Stimulated activated CD8-positive, alpha-beta memory T cell treated with anti-CD3 and anti-CD28 coated beads, Interleukin-12 subunit alpha, Interleukin-12 subunit beta, amount 100 ng/mL, for 24 hours (primary cell): ENCODE data around the gene KRTAP4-11.
"Not testable (repeated sequence)": the region's sequence is repeated elsewhere in the genome, so short reads cannot be mapped to it uniquely, and the experiment has no call there.

Experiments
- DNase-seq: peaks from one replicate; pipeline ENCODE4 v3.0.0-alpha.2; 2020; ENCODE audit errors: extremely low read depth

Gene KRTAP4-11

DNA sequence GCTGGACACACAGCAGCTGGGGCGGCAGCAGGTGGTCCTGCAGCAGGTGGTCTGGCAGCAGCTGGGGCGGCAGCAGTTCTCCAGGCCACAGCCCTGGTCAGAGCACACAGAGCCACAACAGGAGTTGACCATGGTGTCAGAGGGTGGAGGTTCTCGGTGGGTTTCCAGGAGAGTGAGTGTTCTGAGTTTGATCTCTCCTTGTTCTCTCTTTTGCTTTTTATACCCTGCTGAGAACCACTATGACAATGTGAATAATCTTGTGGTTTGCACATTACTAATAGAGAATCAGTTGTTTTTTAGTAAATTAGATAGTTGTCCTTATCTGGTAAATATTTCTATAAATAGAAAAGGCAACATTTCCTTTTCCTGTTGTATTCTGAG lies 5.8 kb upstream of the KRTAP4-11 start, which contains the start of gene KRTAP4-12:
Gene KRTAP4-12 (minus strand): TSS at position 192 of the 381 bp plus-strand sequence. CDS start 60 bp downstream, at position 132.
- DNase-seq, result not testable (repeated sequence)

DNA sequence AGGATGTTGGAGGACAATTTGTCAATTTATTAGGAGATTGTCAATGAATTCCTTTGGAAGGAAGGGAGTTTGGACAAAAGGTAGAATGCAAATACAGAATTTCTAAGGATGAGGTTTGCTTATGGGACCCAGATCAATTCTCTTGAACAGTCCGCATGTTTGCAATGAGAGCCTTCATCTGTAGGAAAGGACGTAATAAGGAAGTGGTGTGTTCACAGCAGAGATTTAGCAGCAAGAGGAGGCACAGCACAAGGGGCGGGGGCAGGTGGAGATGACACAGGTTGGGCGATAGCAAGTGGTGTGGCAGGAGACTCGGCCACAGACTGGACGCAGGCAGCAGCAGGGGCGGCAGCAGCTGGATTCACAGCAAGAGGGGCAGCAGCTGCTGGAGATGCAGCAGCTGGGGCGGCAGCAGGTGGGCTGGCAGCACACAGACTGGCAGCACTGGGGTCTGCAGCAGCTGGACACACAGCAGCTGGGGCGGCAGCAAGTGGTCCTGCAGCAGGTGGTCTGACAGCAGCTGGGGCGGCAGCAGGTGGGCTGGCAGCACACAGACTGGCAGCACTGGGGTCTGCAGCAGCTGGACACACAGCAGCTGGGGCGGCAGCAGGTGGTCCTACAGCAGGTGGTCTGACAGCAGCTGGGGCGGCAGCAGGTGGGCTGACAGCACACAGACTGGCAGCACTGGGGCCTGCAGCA lies 5.3 kb upstream of the KRTAP4-11 start:
- DNase-seq, result not testable (repeated sequence)

DNA sequence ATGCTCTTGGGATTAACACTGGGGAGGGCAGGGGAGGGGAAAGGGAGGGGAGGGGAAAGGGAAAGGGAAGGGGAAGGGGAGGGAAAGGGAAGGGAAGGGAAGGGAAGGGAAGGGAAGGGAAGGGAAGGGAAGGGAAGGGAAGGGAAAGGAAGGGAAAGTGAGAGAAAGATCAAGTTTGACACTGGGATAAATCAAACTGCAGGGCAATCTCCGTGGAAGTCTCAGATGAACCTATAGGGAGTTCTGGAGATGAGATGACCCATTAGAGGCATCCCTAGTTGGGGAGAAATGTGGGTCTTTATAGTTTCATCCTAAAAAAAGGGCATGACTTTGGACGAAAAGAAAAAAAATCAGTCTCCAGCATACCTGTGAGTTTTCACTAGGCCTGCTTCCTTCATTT lies 3.6 kb upstream of the KRTAP4-11 start:
- DNase-seq, result no peak

DNA sequence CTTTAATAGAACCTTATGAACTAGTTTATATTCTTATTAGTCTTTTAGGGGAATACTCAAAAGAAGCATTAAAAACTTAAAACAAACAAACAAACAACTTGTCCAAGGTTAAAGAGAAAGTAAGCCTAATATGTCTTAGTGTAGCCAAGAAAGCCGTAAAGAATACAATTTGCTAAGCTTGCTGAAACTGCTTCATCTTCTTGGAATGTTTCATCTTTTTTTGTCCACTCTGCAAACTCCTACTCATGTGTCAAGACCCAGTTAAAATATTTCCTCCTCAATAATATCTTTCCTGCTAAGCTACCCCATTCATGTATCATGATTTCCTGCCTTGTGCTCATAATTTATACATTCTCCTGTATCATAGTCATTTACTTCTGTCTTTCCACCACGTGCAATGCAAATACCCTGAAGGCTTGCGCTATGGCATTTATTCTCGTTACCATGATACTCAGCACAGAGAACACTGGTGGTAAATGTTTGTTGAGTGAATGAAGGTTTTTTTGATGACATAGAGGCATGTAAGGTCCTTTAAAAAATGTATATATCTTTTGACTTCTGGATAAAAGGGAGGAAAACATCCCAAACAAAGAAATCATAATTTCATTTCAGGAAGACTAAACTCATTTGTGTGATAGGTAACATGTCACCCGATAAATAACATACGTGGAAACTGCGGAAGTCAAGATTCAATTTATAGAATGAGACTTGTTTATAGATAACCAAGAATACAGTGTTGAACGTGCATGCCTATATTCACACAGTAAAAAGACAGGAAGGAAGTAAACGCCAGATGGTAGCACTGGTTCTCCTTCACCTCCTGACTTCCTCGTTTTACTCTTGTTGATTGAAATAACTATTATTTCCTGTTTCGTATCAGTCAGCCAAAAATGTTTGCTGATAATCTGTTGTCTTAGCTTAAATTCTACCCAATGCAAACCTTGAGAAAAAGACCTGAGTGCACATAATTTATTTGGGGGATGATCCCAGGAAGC lies 1.8 kb upstream of the KRTAP4-11 start:
- not testable (repeated sequence) for DNase-seq

DNA sequence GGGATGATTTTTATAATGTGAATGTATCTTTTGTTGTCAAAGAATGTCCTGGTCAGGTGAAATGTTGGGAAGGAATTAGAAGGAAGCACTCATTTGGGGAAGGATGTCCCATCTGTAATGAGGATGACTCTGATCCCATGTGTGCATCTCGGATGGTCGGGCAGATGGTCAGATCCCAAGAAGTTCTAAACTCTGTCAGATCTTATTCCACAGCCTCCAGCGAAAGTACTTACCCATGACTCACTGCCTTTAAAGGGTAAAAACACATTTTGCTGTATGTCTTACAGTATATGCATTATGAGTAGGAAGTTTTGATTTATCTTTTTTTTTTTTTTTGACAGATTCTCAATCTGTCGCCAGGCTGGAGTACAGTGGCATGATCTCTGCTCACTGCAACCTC lies 548 bp upstream of the KRTAP4-11 start:
- DNase-seq, result no peak

DNA sequence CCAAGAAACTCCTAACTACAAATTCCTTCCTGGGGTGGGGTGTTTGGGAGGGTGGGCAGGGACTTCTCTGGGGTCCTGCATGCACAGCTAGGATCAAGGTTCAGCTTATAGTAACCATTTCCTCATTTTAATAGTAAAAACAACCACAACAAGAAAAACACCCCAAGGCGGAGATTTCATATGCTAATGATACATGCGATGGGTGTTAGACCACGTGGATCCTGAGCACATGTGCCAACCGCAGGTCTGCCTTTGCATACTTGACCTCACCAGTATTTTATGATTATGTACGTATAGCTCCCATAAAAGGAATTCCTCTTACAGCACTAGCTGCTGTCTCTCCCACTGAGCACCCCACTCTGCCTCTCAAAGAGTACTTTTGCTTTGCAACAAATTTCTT lies 1.9 kb downstream of the KRTAP4-11 start:
- DNase-seq, result no peak

DNA sequence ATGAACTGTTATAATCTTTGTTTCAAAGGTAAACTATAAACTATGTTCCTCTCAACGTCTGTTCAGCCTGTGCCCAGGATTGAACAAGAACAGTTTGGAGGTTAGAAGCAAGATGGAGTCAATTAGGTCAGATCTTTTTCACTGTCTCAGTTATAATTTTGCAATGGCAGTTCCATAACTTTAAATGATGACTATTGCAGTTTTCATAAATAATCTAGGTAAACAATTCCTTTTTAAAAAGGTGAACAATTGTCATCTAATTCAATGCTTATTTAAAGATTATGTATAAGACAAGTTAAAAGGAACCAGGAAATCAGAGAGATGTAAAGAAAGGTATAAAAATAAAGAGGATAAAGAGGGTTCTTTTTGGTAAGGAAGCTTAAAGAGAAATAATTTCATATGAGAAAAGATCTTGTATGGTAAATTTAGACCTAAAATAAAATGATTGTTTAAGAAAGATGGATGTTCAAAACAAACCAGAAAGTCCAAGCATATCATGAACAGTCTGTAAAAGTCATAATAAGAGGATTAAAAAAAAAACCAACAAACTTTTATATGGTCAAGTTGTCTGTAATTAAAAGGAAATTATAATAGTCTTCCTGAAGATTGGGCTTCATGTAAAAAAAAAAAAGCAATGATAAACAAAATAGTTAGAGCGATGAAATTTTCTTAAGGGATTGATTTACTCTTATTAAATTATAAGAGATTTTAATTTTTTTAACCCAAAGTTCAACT lies 6.9 kb downstream of the KRTAP4-11 start:
- no peak for DNase-seq

DNA sequence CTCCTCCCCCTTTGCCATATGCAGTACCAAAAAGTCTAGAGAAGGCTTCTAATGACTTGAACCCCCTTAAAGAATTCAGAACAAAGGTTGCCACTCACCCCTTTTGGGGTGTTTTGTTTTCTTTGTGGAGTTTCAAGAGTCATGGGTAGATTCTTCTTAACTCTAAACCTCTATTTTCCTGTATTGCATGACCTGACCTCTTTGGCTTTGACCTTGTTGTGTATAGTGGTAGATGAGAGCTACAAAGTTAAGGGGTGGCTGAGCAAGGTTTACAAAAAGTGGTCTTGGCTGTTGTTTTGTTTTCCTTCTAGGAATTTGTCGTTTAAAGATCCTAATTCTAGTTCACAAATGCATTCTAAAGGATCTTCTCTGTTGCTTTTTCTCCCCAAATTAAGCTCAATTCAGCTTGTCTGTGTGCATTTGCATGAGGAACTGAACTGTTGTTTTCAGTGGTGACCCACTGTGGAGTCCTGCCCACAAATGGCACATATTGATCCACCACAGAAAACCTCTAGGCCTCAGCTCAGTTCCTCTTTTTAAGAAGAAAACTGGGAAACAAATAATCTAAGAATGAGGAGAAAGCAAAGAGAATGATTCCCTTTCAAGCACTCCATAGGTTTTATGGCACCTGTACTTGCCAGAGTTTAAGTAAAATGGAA lies 9.3 kb downstream of the KRTAP4-11 start:
- not testable (repeated sequence) for DNase-seq

DNA sequence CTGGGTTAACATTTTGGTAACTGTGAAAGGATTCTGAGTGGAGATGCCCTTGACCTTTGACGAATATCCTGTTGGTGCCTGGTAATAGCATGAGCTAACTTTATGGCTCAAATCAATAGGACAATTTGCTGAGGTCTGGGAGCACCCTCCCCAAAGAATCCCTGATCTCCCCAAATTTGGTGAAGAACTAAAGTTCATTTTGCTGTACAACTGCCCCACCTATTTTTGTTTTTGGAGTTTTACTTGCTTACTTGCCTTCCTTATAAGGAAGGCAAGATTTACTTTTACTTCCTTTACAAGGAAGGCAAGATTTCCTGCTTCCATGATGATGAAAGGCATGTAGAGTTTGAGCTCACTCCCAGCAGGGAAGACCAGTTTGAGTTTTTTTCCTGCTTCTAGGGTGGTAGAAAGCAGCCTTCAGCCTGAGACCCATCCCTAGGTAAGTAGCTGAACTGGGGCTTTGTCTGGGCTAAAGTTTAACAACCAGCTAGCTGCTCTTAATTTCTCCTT lies 10.2 kb downstream of the KRTAP4-11 start:
- DNase-seq, result no peak

DNA sequence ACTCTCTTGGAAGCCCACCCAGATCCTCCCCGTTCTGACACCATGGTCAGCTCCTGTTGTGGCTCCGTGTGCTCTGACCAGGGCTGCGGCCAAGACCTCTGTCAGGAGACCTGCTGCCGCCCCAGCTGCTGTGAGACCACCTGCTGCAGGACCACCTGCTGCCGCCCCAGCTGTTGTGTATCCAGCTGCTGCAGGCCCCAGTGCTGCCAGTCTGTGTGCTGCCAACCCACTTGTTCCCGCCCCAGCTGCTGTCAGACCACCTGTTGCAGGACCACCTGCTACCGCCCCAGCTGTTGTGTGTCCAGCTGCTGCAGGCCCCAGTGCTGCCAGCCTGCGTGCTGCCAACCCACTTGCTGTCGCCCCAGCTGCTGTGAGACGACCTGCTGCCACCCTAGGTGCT lies 12.8 kb downstream of the KRTAP4-11 start, which contains the start of gene KRTAP4-9:
Gene KRTAP4-9 (plus strand): TSS at position 43 of the 400 bp plus-strand sequence. CDS start 0 bp downstream, at position 43.
- DNase-seq, result not testable (repeated sequence)

DNA sequence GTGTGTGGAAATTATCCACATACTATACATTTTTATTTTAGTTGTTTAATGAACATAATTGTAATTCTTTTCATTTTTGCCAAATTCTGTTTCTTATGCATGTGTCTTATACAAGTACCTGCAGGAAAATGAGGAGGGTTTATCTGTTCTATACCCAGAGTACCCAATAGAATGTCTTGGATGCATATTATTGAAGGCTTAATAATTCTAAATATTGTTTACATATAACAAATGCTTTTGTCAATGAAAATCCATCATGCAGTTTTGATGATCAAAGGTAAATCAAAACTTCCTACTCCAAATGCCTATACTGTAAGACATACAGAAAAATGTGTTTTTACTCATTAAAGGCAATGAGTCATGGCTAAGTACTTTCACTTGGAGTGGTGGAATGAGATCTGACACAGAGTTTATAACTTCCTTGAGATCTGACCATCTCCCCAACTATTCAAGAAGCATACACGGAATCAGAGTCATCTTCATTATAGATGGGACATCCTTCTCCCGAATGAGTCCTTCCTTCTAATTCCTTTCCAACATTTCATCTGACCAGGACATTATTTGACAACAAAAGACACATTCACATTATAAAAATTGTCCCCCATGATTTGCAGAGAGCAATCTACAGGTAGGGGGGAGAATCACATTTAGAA lies 13.7 kb downstream of the KRTAP4-11 start:
- DNase-seq, result not testable (repeated sequence)

DNA sequence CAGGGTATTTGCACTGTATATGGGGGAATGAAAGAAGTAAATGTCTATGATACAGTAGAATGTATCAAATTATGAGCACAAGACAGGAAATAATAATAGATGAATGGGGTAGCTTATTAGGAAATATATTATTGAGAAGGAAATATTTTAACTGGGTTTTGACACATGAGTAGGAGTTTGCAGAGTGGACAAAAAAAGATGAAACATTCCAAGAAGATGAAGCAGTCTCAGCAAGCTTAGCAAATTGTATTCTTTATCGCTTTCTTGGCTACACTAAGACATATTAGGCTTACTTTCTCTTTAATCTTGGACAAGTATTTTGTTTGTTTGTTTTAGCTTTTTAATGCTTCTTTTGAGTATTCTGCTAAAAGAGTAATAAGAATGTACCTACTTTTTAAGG lies 14.3 kb downstream of the KRTAP4-11 start:
- no peak for DNase-seq

DNA sequence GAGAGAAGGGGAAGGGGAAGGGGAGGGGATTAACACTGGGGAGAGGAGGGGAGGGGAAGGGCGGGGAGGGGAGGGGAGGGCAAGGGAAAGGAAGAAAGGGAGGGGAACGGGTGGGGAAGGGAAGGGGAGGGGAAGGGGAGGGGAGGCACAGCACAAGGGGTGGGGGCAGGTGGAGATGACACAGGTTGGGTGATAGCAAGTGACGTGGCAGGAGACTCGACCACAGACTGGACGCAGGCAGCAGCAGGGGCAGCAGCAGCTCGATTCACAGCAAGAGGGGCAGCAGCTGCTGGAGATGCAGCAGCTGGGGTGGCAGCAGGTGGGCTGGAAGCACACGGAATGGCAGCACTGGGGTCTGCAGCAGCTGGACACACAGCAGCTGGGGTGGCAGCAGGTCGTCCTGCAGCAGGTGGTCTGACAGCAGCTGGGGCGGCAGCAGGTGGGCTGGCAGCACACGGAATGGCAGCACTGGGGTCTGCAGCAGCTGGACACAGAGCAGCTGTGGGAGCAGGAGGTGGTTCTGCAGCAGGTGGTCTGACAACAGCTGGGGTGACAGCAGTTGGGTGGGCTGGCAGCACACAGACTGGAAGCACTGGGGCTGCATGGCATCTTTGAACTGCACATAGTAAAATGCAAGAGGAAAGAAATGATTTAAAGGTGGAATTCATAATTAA lies 16.4 kb downstream of the KRTAP4-11 start, which contains the start of gene KRTAP4-16:
Gene KRTAP4-16 (minus strand): TSS at position 624 of the 674 bp plus-strand sequence. CDS start 0 bp downstream, at position 624.
- DNase-seq, result no peak

DNA sequence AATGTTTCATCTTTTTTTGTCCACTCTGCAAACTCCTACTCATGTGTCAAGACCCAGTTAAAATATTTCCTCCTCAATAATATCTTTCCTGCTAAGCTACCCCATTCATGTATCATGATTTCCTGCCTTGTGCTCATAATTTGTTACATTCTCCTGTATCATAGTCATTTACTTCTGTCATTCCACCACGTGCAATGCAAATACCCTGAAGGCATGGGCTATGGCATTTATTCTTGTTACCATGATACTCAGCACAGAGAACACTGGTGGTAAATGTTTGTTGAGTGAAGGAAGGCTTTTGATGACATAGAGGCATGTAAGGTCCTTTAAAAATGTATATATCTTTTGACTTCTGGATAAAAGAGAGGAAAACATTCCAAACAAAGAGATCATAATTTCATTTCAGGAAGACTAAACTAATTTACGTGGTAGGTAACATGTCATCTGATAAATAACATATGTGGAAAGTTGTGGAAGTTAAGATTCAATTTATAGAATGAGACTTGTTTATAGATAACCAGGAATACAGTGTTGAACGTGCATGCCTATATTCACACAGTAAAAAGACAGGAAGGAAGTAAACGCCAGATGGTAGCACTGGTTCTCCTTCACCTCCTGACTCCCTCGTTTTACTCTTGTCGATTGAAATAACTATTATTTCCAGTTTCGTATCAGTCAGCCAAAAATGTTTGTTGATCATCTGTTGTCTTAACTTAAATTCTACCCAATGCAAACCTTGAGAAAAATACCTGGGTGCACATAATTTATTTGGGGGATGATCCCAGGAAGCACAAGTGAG lies 18.3 kb downstream of the KRTAP4-11 start:
- DNase-seq, result not testable (repeated sequence)

DNA sequence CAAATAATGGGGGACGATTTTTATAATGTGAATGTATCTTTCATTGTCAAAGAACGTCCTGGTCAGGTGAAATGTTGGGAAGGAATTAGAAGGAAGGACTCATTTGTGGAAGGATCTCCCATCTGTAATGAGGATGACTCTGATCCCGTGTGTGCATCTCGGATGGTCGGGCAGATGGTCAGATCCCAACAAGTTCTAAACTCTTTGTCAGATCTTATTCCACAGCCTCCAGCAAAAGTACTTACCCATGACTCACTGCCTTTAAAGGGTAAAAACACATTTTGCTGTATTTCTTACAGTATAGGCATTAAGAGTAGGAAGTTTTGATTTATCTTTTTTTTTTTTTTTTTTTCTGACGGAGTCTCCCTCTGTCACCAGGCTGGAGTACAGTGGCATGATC lies 19.7 kb downstream of the KRTAP4-11 start:
- DNase-seq, result no peak

DNA sequence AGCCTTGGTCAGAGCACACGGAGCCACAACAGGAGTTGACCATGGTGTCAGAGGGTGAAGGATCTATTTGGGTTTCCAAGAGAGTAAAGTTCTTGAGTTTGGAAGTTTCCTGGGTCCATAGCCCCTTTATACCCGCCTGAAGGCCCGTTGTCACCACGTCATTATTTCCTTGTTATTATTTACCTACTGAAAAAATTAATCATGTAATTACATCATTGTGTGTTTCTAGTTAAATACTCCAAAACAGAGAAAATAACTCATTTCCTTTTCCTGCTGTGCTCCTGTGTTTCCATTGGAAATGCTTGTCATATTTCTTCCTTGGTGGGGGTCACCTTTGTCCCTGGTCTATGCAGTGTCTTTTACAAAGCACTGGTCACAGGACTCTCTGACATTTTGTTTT lies 20.1 kb downstream of the KRTAP4-11 start, which contains the start of gene KRTAP4-8:
Gene KRTAP4-8 (minus strand): TSS at position 101 of the 400 bp plus-strand sequence. CDS start 58 bp downstream, at position 43.
- no peak for DNase-seq

DNA sequence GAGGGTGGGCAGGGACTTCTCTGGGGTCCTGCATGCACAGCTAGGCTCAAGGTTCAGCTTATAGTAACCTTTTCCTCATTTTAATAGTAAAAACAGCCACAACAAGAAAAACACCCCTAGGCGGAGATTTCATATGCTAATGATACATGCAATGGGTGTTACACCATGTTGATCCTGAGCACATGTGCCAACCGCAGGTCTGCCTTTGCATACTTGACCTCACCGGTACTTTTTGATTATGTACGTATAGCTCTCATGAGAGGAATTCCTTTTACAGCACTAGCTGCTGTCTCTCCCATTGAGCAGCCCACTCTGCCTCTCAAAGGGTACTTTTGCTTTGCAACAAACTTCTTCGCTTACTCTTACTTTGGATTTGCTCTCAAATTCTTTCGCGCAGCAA lies 22.1 kb downstream of the KRTAP4-11 start:
- no peak for DNase-seq

DNA sequence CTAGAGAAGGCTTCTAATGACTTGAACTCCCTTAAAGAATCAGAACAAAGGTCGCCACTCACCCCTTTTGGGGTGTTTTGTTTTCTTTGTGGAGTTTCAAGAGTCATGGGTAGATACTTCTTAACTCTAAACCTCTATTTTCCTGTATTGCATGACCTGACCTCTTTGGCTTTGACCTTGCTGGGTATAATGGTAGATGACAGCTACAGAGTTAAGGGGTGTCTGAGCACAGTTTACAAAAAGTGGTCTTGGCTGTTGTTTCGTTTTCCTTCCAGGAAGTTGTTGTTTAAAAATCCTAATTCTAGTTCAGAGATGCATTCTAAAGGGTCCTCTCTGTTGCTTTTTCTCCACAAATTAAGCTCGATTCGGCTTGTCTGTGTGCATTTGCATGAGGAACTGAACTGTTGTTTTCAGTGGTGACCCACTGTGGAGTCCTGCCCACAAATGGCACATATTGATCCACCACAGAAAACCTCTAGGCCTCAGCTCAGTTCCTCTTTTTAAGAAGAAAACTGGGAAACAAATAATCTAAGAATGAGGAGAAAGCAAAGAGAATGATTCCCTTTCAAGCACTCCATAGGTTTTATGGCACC lies 29.3 kb downstream of the KRTAP4-11 start:
- not testable (repeated sequence) for DNase-seq
